K562 (cell line): ENCODE results near the gene PIK3R2. TPM values are rescaled to one million over a fixed set of nuclear protein-coding genes. Genes with fewer than 3 reads are reported as not detected.

Experiments used
- ATAC-seq: fragments of 200-7000 bp; cut with Tn5 transposase; 3 replicates; pipeline ENCODE4 v1.9.1; 2020; ENCODE audit warnings: moderate library complexity
- BruUV-seq: library from RNA; stranded (reverse); fragments of 400-500 nt; replicated peaks from 2 replicates; lab custom pipeline; 2021; lab: Mats Ljungman, UMichigan
- CTCF ChIA-PET: fragments of 300-600 bp; formaldehyde crosslinking; extraction: SDS; loops from one replicate; lab custom pipeline; 2021; ENCODE audit warnings: low intra/inter-chr PET ratio; lab: Yijun Ruan, JAX
- POLR2A ChIA-PET: fragments of 300-600, 350-650 bp; sonication (Branson Sonifier 250); formaldehyde crosslinking; extraction: SDS; loops from one replicate; lab custom pipeline; 2021; ENCODE audit warnings: antibody characterized with exemption, inconsistent platforms; lab: Yijun Ruan, JAX
- DNase-seq, 4 experiments: peaks; one replicate each; pipeline versions ENCODE4 v3.0.0 to v3.0.0-alpha.2; 2011 to 2018; ENCODE audit warnings: low spot score in 3 of 4, mixed read lengths in 3 of 4; ENCODE audit errors: extremely low read depth in 1 of 4
- FAIRE-seq: peaks from 2 replicates; lab custom pipeline; 2011; peaks lifted over from hg19 to GRCh38; lab: Jason Lieb, UNC
- H2AFZ ChIP-seq: 2 replicates; pipeline ENCODE4 v1.6.0; 2011; ENCODE audit warnings: low read depth, low read length, control low read depth, inconsistent platforms
- H3K27ac ChIP-seq: fragments of 200-600 bp; 3 replicates; pipeline ENCODE4 v1.8.0; 2011; ENCODE audit warnings: low read depth, mild to moderate bottlenecking, control low read depth, inconsistent platforms, low read length, moderate library complexity, mixed read lengths; ENCODE audit errors: extremely low read depth
- H3K27me3 ChIP-seq, 2 experiments: fragments of 300-600 bp in 1 of 2; 2 replicates in 1 of 2; 3 replicates in 1 of 2; pipeline versions ENCODE4 v1.6.0 to v1.8.0; 2011; ENCODE audit warnings: inconsistent platforms in 2 of 2, low read length in 2 of 2, mild to moderate bottlenecking in 1 of 2, mixed read lengths in 1 of 2, moderate library complexity in 1 of 2; ENCODE audit not compliant: control insufficient read depth in 2 of 2, insufficient read depth in 2 of 2
- H3K36me3 ChIP-seq: fragments of 300-600 bp; 3 replicates; pipeline ENCODE4 v1.8.0; 2011; ENCODE audit warnings: mild to moderate bottlenecking, low read length, inconsistent platforms; ENCODE audit not compliant: control insufficient read depth, insufficient read depth
- H3K4me1 ChIP-seq, 2 experiments: fragments of 200-600 bp in 1 of 2; replicated peaks in 1 of 2; 2 replicates in 1 of 2; 3 replicates in 1 of 2; pipeline versions ENCODE4 v1.5.1 to v1.8.0; 2011; ENCODE audit warnings: inconsistent platforms in 2 of 2, low read length in 2 of 2, mild to moderate bottlenecking in 1 of 2, mixed read lengths in 1 of 2, moderate library complexity in 1 of 2; ENCODE audit not compliant: control insufficient read depth in 2 of 2, insufficient read depth in 2 of 2
- H3K4me2 ChIP-seq: 2 replicates; pipeline ENCODE4 v1.6.1; 2011; ENCODE audit warnings: low read length, control low read depth, inconsistent platforms, mixed read lengths; ENCODE audit not compliant: insufficient read depth
- H3K4me3 ChIP-seq: fragments of 200-600 bp; sonication (generic), shearing (Covaris generic); 2 replicates; pipeline ENCODE4 v1.5.1; 2016; ENCODE audit warnings: control low read depth, inconsistent platforms
- H3K79me2 ChIP-seq: fragments of 200-600 bp; 3 replicates; pipeline ENCODE4 v1.8.0; 2011; ENCODE audit warnings: low read length, inconsistent platforms; ENCODE audit not compliant: control insufficient read depth, insufficient read depth
- H3K9ac ChIP-seq, 2 experiments: 2 replicates each; pipeline versions ENCODE4 v1.6.0 to v1.6.1; 2011; ENCODE audit warnings: low read depth in 2 of 2, low read length in 2 of 2, control low read depth in 1 of 2, inconsistent platforms in 1 of 2, mild to moderate bottlenecking in 1 of 2, mixed read lengths in 1 of 2; ENCODE audit not compliant: insufficient read depth in 1 of 2
- H3K9me1 ChIP-seq: one replicate; pipeline ENCODE4 v1.6.0; 2011; ENCODE audit warnings: inconsistent platforms, mild to moderate bottlenecking, low read length, moderate library complexity; ENCODE audit not compliant: control insufficient read depth, insufficient read depth
- H3K9me3 ChIP-seq: replicated peaks from 2 replicates; pipeline ENCODE4 v1.5.1; 2011; ENCODE audit warnings: low read depth, low read length, inconsistent platforms; ENCODE audit not compliant: control insufficient read depth, insufficient read depth
- H4K20me1 ChIP-seq: replicated peaks from 2 replicates; pipeline ENCODE4 v1.6.1; 2011; ENCODE audit warnings: low read length, inconsistent platforms, mixed read lengths; ENCODE audit not compliant: control insufficient read depth, insufficient read depth
- E4F1 ChIP-seq: fragments of 250-450 bp; sonication (Bioruptor Pico); IDR thresholded peaks from 2 replicates; pipeline ENCODE4 v1.5.0; 2021; ENCODE audit warnings: mild to moderate bottlenecking, borderline replicate concordance
- ESRRB ChIP-seq: fragments of 250-450 bp; sonication (Bioruptor Pico); IDR thresholded peaks from 2 replicates; pipeline ENCODE4 v1.5.0; 2020; ENCODE audit warnings: mild to moderate bottlenecking, moderate library complexity, borderline replicate concordance
- HMBOX1 ChIP-seq: sonication (generic); IDR thresholded peaks from 2 replicates; pipeline ENCODE4 v1.6.1; 2016
- KDM4B ChIP-seq, 2 experiments: fragments of 450-650 bp in 1 of 2; sonication (generic) in 1 of 2; IDR thresholded peaks; 2 replicates each; pipeline ENCODE4 v1.6.1; 2016 to 2017; ENCODE audit warnings: borderline replicate concordance in 2 of 2, antibody characterized with exemption in 1 of 2, low read depth in 1 of 2, mild to moderate bottlenecking in 1 of 2
- KLF10 ChIP-seq: fragments of 250-450 bp; sonication (Bioruptor Pico); IDR thresholded peaks from 2 replicates; pipeline ENCODE4 v1.6.1; 2021; ENCODE audit warnings: matching md5 sums
- MCM5 ChIP-seq: fragments of 450-650 bp; IDR thresholded peaks from 2 replicates; pipeline ENCODE4 v1.6.1; 2016; ENCODE audit warnings: low read depth
- RFX5 ChIP-seq: IDR thresholded peaks from 2 replicates; pipeline ENCODE4 v1.6.1; 2011; ENCODE audit warnings: low read depth, mild to moderate bottlenecking, improper control_type of control experiment, low read length
- SOX6 ChIP-seq: fragments of 450-650 bp; IDR thresholded peaks from 2 replicates; pipeline ENCODE4 v1.6.1; 2014; ENCODE audit warnings: mild to moderate bottlenecking
- TAF15 ChIP-seq: fragments of 200-400 bp; formaldehyde crosslinking; IDR thresholded peaks from 2 replicates; pipeline ENCODE4 v1.6.1; 2017; ENCODE audit warnings: mild to moderate bottlenecking, low read depth, low read length, moderate library complexity
- TRIM28 ChIP-seq: fragments of 450-650 bp; IDR thresholded peaks from 2 replicates; pipeline ENCODE4 v1.6.1; 2017
- ZBTB1 ChIP-seq: sonication (generic); formaldehyde crosslinking; IDR thresholded peaks from 2 replicates; pipeline ENCODE4 v1.8.1; 2023; ENCODE audit warnings: missing genetic modification reagents, low read depth, mild to moderate bottlenecking, borderline replicate concordance
- ZNF253 ChIP-seq: fragments of 250-450 bp; sonication (Bioruptor Pico); conservative IDR thresholded peaks from 2 replicates; pipeline ENCODE4 v1.6.1; 2021; ENCODE audit warnings: mild to moderate bottlenecking
- ZNF408 ChIP-seq: fragments of 250-450 bp; sonication (Bioruptor Pico); IDR thresholded peaks from 2 replicates; pipeline ENCODE4 v1.4.0; 2020; ENCODE audit warnings: low read depth, mild to moderate bottlenecking, moderate library complexity
- ZNF785 ChIP-seq: fragments of 250-450 bp; sonication (Bioruptor Pico); IDR thresholded peaks from 2 replicates; pipeline ENCODE4 v1.4.0; 2020; ENCODE audit warnings: mild to moderate bottlenecking
- WGBS: fragments of 100-300 bp; shearing (Covaris generic); methylation state at CpG from one replicate; pipeline ENCODE4 v1.1.6; 2016; ENCODE audit warnings: low coverage, mixed read lengths; ENCODE audit not compliant: insufficient coverage; ENCODE audit errors: missing lambda C conversion rate; 5-methylcytosine and 5-hydroxymethylcytosine counted together
- in situ Hi-C: fragments of 300-500 bp; cut with MboI; formaldehyde crosslinking; loops from 4 replicates; pipeline ENCODE4 v1.15.0; 2018; ENCODE audit warnings: inconsistent platforms, mixed read lengths
- intact Hi-C: fragments of 100-400 bp; cut with micrococcal nuclease; formaldehyde crosslinking; loops from 2 replicates; pipeline ENCODE4 v1.14.2; 2022
- polyA plus RNA-seq, 8 experiments: library from polyadenylated mRNA; depleted of rRNA in 4 of 8; stranded (reverse) in 5 of 8; unstranded in 3 of 8; fragments of >200 nt; fragmentation: Nextera tagmentation in 2 of 8; fragmentation: Illumina TruSeq in 1 of 8; extraction: Ambion mirVana in 2 of 8; extraction: Trizol in 1 of 8; gene quantifications; 2 replicates each; pipeline versions ENCODE4 v1.2.1 to v1.2.3, GENCODE V29; 2011 to 2014; ENCODE audit warnings: inconsistent platforms in 1 of 8, missing spikeins in 1 of 8
- total RNA-seq, 7 experiments: library from RNA; depleted of rRNA in 6 of 7; stranded (reverse); fragments of >200 nt in 6 of 7; fragmentation: Illumina TruSeq in 2 of 7; extraction: Trizol in 2 of 7; gene quantifications; 2 replicates each; pipeline versions ENCODE4 v1.2.1 to v1.2.3, GENCODE V29; 2011 to 2021; ENCODE audit warnings: low replicate concordance in 1 of 7
- TF ChIP-seq, protein P1 (sequence below): fragments of 450-650 bp; formaldehyde crosslinking; IDR thresholded peaks from 2 replicates; pipeline ENCODE4 v1.4.0; 2022; ENCODE audit warnings: mild to moderate bottlenecking, moderate library complexity
- TF ChIP-seq, protein P2 (sequence below): sonication (generic); formaldehyde crosslinking; IDR thresholded peaks from 2 replicates; pipeline ENCODE4 v1.8.0; 2022; ENCODE audit warnings: mild to moderate bottlenecking, missing genetic modification reagents
- TF ChIP-seq, protein P3 (sequence below): IDR thresholded peaks from 3 replicates; pipeline ENCODE4 v1.6.1; 2011; ENCODE audit warnings: borderline replicate concordance, mild to moderate bottlenecking; ENCODE audit not compliant: insufficient read length, insufficient read depth

PIK3R2 gene
- total and polyA plus RNA-seq, 9 of the 15 experiments (the other 6 are each of a cell fraction or from before 2014, with no cell fraction given), result 0.39 to 37.9 (median 5.3) TPM

DNA sequence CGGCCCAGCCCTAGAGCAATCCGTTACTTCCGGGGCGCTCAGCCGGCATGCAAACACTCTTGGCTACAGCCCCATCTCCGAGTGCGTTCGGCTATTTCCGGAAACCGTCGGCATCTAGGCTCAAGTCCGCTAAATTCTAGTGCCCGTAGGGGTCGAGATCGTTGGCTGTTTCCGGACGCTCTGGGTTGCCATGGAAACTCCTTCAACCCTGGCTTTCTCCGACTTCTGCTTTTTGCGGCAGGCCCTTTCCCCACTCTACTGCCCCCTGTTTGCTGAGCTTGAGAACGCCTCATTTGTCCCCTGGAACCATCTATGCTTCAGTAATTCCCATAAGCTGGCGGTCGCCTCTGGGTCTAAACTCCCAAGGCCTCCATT is 534 bp upstream of the PIK3R2 start:
- peaks cover 18% of the 10 kb centered on the region for H4K20me1 ChIP-seq
- no peaks in the 10 kb centered on the region for H3K9me3 ChIP-seq
- FAIRE-seq (peak; percentile 100), ATAC-seq (peak; percentile 75), DNase-seq (peak; percentile 91 to 99 (median 94))
- intact Hi-C loops, result loop anchor here (10.0 kb wide), 2 partner anchors 88 to 208 kb away; no protein-coding TSS in a partner anchor
- POLR2A ChIA-PET, result interaction anchor here (0.6 to 1.8 kb wide), 11 partner anchors 10 to 238 kb away, joined by 3 to 9 read pairs (median 4); partner anchors contain the start of genes GDF15 and MPV17L2
- peak overlapping the region; percentile 90 for H2AFZ ChIP-seq
- H3K36me3 ChIP-seq, result peaks cover 28% of the 10 kb centered on the region; the same call in 2 of the 3 replicates
- H3K9ac ChIP-seq, result peak overlapping the region; percentile 88 to 93
- H3K4me3 ChIP-seq, result peak overlapping the region; percentile 82
- in situ Hi-C loops, result no loop called here
- WGBS, result under 1% methylated on average over 22 of the region's 22 CpGs
- H3K4me1 ChIP-seq, result peaks cover 28 to 61% of the 10 kb centered on the region in 2 experiments
- H3K9me1 ChIP-seq, result no peaks in the 10 kb centered on the region
- peaks cover 36% of the 10 kb centered on the region for H3K79me2 ChIP-seq
- no peaks in the 10 kb centered on the region for H3K27me3 ChIP-seq
- no TSS peak for BruUV-seq
- CTCF ChIA-PET, result interaction anchor here (0.6 to 1.5 kb wide), 3 partner anchors 9 to 145 kb away, joined by 3 to 5 read pairs (median 4); no protein-coding TSS in a partner anchor
- H3K4me2 ChIP-seq, result peak overlapping the region; percentile 83
- peak overlapping the region; percentile 89 for H3K27ac ChIP-seq
- TF ChIP-seq, protein P1, sequence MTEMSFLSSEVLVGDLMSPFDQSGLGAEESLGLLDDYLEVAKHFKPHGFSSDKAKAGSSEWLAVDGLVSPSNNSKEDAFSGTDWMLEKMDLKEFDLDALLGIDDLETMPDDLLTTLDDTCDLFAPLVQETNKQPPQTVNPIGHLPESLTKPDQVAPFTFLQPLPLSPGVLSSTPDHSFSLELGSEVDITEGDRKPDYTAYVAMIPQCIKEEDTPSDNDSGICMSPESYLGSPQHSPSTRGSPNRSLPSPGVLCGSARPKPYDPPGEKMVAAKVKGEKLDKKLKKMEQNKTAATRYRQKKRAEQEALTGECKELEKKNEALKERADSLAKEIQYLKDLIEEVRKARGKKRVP (CRISPR knock-in tag), result no peak
- TF ChIP-seq, protein P2, sequence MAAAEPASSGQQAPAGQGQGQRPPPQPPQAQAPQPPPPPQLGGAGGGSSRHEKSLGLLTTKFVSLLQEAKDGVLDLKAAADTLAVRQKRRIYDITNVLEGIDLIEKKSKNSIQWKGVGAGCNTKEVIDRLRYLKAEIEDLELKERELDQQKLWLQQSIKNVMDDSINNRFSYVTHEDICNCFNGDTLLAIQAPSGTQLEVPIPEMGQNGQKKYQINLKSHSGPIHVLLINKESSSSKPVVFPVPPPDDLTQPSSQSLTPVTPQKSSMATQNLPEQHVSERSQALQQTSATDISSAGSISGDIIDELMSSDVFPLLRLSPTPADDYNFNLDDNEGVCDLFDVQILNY, result 0 out of 2 replicates have a peak, but pooled peaks have one; percentile 46
- TF ChIP-seq SOX6, result no peak; the same call in 1 of the 2 replicates
- no peak for TF ChIP-seq ZNF253 (CRISPR knock-in tag)
- no peak for TF ChIP-seq TAF15
- no peak for TF ChIP-seq RFX5
- no peak for TF ChIP-seq KLF10 (CRISPR knock-in tag)
- peak; percentile 87; the same call in 1 of the 2 replicates for TF ChIP-seq E4F1
- TF ChIP-seq TRIM28, result no peak
- TF ChIP-seq ZNF408 (CRISPR knock-in tag), result no peak
- TF ChIP-seq KDM4B (IDR thresholded peaks at IDR 0.05; ENCODE audit: borderline replicate concordance in 2 of 2, low read depth in 1 of 2), result no peak
- TF ChIP-seq MCM5, result no peak
- TF ChIP-seq, protein P3, sequence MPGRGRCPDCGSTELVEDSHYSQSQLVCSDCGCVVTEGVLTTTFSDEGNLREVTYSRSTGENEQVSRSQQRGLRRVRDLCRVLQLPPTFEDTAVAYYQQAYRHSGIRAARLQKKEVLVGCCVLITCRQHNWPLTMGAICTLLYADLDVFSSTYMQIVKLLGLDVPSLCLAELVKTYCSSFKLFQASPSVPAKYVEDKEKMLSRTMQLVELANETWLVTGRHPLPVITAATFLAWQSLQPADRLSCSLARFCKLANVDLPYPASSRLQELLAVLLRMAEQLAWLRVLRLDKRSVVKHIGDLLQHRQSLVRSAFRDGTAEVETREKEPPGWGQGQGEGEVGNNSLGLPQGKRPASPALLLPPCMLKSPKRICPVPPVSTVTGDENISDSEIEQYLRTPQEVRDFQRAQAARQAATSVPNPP, result no peak
- TF ChIP-seq ESRRB (CRISPR knock-in tag), result no peak
- TF ChIP-seq HMBOX1, result no peak
- TF ChIP-seq ZNF785 (CRISPR knock-in tag), result no peak
- no peak for TF ChIP-seq ZBTB1
